ENCODE measurements around the gene RNF43.
"Not testable (repeated sequence)": the region's sequence is repeated elsewhere in the genome, so short reads cannot be mapped to it uniquely, and the experiment has no call there.

Gene RNF43

DNA sequence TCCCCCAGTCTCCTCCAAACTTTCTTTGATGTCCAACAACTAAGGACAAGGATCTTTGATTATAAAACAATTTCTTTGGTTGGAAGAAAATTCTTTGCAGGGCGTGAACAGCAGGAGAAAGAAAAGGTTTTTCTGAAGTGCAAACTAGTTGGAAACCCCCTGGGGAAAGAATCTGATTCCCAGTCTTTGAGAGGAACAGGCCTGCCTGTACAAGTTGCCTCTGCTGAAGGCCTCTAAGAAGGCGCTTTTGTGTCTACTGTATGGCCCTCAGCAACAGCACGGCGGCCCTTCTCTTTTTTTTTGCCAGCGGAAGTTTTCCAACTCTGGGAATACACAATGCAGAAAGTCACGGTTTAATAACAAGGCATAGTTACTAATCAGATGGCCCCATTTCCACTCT is 14.0 kb downstream of the RNF43 start:
- DNase-seq: no peak

DNA sequence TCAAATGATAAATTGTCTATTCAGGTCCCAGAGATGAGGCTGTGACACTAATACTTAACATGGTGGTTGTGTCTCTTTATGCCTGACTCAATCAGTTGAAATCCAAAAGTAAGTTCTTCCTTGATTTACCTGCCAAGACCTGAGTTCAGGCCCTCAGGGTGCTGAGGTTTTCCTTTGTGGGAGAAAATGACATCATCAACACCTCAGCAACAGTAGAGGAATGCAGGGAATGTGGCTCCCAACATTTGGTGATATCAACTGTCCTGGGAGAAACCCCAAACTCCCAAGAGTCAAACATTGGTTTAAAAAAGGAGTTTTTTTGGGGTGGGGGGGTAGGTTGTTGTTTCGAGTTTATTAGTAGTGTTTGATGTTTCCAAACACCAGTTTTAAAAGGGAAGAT is 14.7 kb downstream of the RNF43 start:
- DNase-seq: no peak

DNA sequence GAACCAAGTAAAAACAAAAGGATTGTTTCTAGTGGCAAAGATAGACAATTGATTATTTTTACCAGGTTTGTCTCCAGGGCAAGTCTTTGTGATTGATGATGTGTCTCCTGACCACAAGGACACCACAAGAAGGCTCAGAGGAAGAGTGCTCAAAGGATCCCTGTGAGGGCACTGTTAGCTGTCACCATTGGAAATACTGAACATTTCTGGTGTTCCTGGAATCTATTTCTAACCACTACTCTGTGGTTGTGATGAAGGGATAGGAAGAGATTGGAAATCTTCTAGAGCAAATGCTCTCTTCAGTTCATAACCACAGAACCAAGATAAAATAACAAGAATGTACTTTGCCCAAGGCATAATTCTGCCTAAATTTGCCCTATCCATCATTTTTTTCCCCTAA is 15.3 kb downstream of the RNF43 start:
- no peak for DNase-seq

DNA sequence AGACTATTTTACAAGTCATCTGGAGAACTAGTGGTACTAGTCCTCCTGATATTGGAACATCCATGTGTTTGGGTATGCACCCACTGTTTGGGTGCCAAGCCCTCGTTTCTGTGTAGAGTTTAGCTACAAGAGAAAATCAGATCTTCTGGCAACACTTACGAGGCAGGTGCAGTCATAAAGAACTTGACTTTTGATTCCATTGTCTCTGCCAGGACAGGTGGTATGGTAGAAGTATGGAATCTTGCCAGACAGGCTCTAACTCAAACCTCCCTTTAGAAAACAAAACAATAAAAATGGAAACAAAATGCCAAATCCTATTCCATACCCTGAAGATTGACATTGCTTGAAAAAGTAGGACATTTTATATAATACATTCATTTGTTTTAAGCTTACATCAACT is 16.0 kb downstream of the RNF43 start:
- no peak for DNase-seq

DNA sequence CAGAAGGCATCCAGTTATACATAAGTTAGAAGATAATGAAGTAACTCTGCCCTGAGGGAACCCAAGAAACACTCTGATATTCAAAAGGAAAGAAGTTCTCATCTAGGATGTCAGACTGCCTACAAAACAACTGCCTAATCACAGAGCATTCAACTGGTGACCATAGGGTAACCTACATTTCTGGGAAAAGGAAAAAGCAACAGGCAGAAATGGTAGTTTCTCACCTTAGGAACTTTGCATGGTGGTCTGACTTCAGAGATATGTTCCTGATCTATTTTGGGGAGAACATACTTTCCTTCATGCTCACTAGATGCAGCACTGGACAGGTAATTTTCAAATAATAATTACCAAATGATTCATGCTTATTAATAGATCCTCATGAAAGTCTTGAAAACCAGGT is 16.5 kb downstream of the RNF43 start:
- no peak for DNase-seq

GRCh38 chr17:58399974-58400373 is 17.4 kb downstream of the RNF43 start:
- DNase-seq: no peak

DNA sequence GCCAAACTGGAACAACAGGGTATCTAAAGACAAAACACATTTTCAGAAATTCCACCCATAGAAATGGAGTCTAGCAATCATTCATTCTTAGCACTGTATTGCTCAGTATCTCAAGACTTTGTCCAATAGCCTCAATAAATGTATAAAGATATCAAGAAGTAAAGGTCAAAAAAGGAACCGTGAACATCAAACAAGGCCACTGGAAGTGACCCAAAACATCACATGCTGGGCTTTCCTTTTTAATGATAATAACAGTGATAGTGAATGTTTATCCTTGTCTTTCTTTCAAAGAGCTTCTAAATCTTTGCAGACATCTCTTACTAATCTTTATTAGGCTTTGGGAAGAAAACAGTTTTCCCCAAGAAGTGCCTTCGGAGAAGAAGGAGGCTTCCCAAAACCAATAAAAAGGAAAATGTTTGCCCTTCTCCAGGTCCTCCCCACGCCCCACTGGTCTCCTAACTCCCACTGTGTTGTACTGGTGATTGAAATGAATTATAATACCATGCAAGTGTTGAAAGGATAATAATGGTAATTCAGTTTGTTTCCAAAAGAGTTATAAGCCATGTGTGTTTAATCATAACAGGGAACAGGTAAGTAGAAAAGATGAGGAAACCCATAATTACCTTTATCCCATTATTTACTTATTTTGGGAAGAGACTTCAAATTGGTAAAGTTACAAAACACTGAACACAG is 18.6 kb downstream of the RNF43 start:
- DNase-seq: no peak

- DNase-seq: not testable (repeated sequence)
Measured at GRCh38 chr17:58397421-58397820, 19.9 kb downstream of the RNF43 start.

DNA sequence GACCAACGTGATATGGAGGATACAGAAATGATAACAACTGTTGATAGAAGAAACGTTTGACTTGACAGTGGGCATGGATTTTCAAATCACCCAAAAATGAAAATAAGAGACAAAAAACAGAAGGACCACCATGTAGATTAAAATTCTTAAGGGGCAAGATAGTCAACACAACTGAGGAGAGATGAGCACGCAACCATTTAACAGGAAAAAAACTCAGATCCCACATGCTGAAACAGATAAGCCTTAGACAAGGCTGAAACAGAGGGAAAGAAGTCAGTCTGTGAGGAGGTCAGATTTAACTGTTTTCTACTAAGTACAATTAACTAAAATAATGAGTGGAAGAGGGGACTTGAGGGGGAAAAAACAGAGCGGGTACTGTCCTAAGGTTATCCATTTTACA is 21.2 kb downstream of the RNF43 start:
- DNase-seq: no peak

DNA sequence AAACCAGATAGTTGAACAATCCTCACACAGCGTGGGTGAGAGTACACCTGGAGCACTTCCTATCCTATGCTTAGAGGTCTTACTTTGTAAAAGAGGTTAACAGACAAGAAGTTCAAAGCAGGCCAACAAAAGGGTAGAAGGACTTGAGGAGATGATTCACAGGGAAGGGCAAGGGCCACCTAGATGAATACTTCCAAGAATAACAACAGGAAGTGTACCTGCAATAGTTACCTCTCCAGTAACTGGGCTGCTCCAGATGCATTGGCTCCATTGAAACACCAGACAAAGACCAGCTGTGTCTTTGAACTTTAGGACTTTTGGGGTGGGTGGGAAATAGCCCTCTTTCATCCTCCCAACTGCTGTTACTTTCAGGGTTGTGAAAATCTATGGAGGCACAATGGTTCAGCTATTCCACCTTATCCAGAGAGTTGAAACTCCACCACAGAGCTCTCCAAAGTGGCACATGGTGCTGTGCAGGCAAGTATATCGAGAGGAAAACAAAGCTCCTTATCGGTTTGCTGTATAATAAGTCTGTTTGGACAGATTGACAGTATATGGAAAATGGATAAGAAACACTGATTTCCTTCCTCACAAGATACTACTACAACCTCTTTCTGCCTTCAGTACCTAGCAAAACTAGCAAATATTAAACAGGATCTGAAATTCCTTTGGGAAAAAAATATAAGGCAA is 22.7 kb downstream of the RNF43 start:
- no peak for DNase-seq

GRCh38 chr17:58391302-58391984 is 25.9 kb downstream of the RNF43 start:
- DNase-seq: no peak

- no peak for DNase-seq
Measured at GRCh38 chr17:58390884-58391283, 26.4 kb downstream of the RNF43 start.

DNA sequence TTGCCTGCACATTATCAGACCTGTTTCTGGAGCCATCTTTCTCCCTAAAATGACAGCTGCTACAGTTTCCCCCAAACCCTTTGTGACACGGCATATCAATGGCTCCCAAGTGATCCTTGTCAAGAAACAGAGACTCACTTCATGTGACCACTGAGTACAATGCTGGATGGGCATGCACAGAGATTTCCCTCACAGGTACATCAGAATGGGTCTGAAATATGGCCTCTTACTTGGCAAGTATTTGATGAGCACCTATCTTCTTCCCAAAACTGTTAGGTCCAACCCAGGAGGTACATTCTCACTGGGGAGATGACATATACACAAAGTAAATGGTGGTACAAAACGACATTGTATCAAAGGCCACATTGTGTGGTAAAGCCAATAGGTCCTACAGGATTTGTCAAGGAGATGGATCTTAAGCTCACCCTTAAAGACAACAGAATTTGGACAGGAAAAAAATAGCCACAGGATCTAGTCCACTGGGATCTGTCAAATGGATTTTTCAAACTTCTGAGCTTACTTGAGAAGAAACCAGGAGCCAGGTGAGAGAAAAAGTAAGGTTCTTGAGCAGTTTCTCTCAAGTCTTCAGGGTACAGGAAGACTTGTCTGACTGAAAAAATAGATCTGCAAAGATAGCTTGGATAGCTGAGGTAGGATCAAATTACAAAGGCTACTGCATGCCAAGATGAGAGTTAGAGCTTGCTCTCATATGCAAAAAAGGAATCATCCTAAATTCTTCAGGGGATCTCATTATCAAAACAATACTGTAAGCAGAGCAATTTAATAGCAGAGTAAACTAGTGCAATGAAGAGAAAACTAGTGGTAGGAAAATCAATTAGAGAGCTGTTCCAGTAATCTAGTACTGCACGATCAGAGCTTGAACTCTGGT is 28.8 kb downstream of the RNF43 start:
- no peak for DNase-seq

GRCh38 chr17:58387834-58388233 is 29.5 kb downstream of the RNF43 start:
- no peak for DNase-seq

GRCh38 chr17:58386708-58387107 is 30.6 kb downstream of the RNF43 start:
- DNase-seq: no peak

GRCh38 chr17:58385359-58385899 is 31.9 kb downstream of the RNF43 start:
- no peak for DNase-seq

GRCh38 chr17:58384897-58385296 is 32.4 kb downstream of the RNF43 start:
- no peak for DNase-seq

GRCh38 chr17:58383892-58384462 is 33.4 kb downstream of the RNF43 start:
- DNase-seq: no peak

- no peak for DNase-seq
Measured at GRCh38 chr17:58382872-58383242, 34.5 kb downstream of the RNF43 start.

- DNase-seq: no peak
Measured at GRCh38 chr17:58382108-58382871, 35.0 kb downstream of the RNF43 start.

DNA sequence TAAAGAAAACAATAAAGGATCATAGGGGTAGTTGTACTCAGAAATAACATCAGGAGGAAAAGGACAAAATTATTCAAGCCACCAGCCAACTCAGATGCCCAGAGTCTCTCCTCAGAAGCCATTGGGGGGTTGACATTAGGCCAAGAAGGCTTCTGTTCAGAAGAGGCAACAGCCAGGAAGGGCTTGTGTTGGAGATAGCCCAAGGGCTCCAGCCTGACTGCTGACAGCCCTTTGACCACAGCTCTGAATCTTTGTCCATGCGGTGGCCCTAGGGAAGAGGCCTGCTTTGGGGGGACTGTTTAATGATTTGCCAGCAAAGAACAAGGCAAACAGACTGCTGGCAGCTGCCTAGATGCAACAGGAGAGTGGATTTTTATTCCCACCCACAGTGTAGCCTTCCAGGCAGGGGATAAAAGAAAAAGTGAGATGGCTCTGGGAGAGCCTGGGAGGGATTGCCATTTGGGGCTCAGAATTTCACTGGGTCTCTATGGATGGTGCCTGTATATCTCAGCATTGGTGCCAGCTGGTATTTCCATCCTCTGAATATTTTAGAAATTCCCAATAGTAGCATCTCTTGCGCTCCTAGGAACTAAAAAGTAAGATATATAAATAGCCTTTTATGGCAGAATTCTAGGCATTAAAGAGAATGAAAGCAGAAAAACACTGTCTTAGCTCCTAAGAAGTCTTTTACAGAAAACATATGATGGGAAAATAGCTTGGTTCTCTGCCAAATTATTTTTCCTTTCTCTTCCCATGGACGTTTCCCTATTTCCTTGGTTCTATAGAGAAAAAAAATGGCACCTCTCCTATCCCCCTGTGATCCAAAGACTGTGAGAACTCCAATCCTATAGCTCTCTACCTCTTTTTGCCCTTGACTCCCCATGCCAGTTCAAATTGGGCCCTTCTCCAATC is 36.0 kb downstream of the RNF43 start:
- DNase-seq: peak; percentile 48
